Erythroblast (primary cell): Measurements from ENCODE around the gene HRH3.

Experiments used
- GATA1 ChIP-seq: IDR thresholded peaks from 2 replicates; pipeline ENCODE4 v1.6.1; 2011; ENCODE audit warnings: low read depth, mild to moderate bottlenecking, control low read depth, low read length, moderate library complexity
- POLR2A ChIP-seq: IDR thresholded peaks from 2 replicates; pipeline ENCODE4 v1.6.1; 2011; ENCODE audit warnings: mild to moderate bottlenecking, low read length

DNA sequence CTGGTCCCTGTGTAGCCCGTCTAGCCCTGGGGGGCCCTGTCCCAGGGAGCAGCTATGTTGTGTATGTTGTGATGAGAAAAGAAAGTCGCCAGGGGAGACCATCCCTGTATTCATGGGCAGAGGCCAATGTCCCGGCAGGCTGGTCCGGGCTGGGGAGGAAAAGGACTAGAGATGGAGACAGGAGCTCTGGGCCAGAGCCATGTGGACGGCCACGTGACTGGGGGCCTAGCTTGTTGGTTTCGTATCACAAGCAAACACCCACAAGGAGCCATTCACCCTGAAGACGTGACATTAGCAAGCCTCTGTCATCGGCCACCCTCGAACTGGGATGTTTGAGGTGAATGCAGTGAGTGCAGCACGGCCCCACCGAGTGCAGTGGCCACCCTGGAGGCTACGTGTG lies 2.9 kb upstream of the HRH3 start:
- TF ChIP-seq POLR2A: no peak
- TF ChIP-seq GATA1: no peak
